UCSD-AML1 (cell line): Measurements from ENCODE around the gene MS4A3.
"Not testable (repeated sequence)": the region's sequence is repeated elsewhere in the genome, so short reads cannot be mapped to it uniquely, and the experiment has no call there.

ENCODE experiments used
- DNase-seq: peaks from one replicate; lab custom pipeline; 2025; ENCODE audit not compliant: unreplicated experiment; lab: John Stamatoyannopoulos, UW

Gene MS4A3

GRCh38 chr11:60088364-60088763, 31.9 kb downstream of the MS4A3 start, which contains the start of gene MS4A2:
TSS of gene MS4A2 (plus strand) at chr11:60088664. CDS start at chr11:60088766, 102 bp downstream.
- DNase-seq, result no peak

- no peak for DNase-seq
These were observed 39.1 kb downstream of the MS4A3 start for GRCh38 chr11:60095477-60096120.

GRCh38 chr11:60097189-60097588, 40.7 kb downstream of the MS4A3 start:
- DNase-seq, result no peak

- no peak for DNase-seq
These were observed 42.0 kb downstream of the MS4A3 start for GRCh38 chr11:60098508-60098907.

GRCh38 chr11:60100516-60100915, 44.1 kb downstream of the MS4A3 start:
- DNase-seq, result no peak

GRCh38 chr11:60101368-60101767, 44.9 kb downstream of the MS4A3 start:
- not testable (repeated sequence) for DNase-seq

- not testable (repeated sequence) for DNase-seq
These were observed 48.1 kb downstream of the MS4A3 start for GRCh38 chr11:60104471-60105115.

GRCh38 chr11:60108631-60109030, 52.2 kb downstream of the MS4A3 start:
- DNase-seq, result not testable (repeated sequence)

- DNase-seq, result no peak
These were observed 55.3 kb downstream of the MS4A3 start for GRCh38 chr11:60111793-60112192.

GRCh38 chr11:60116996-60117790, 60.7 kb downstream of the MS4A3 start:
- DNase-seq, result no peak

- DNase-seq, result no peak
These were observed 61.9 kb downstream of the MS4A3 start for GRCh38 chr11:60118338-60118737.

GRCh38 chr11:60119710-60120109, 63.2 kb downstream of the MS4A3 start:
- DNase-seq, result no peak
